Posterior cingulate gyrus (tissue), 11 donors: ENCODE results near the gene ZBTB16.

Experiments used
- DNase-seq, 10 donors: peaks; one replicate each; pipeline versions ENCODE4 v3.0.0 to v3.0.0-alpha.2; 2020 to 2021; ENCODE audit warnings: mixed read lengths in 3 of 10
- intact Hi-C: fragments of 100-400 bp; cut with DNase I; formaldehyde crosslinking; loops from one replicate; pipeline ENCODE4 v1.15.1; 2023

ZBTB16 gene, protein sequence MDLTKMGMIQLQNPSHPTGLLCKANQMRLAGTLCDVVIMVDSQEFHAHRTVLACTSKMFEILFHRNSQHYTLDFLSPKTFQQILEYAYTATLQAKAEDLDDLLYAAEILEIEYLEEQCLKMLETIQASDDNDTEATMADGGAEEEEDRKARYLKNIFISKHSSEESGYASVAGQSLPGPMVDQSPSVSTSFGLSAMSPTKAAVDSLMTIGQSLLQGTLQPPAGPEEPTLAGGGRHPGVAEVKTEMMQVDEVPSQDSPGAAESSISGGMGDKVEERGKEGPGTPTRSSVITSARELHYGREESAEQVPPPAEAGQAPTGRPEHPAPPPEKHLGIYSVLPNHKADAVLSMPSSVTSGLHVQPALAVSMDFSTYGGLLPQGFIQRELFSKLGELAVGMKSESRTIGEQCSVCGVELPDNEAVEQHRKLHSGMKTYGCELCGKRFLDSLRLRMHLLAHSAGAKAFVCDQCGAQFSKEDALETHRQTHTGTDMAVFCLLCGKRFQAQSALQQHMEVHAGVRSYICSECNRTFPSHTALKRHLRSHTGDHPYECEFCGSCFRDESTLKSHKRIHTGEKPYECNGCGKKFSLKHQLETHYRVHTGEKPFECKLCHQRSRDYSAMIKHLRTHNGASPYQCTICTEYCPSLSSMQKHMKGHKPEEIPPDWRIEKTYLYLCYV

DNA sequence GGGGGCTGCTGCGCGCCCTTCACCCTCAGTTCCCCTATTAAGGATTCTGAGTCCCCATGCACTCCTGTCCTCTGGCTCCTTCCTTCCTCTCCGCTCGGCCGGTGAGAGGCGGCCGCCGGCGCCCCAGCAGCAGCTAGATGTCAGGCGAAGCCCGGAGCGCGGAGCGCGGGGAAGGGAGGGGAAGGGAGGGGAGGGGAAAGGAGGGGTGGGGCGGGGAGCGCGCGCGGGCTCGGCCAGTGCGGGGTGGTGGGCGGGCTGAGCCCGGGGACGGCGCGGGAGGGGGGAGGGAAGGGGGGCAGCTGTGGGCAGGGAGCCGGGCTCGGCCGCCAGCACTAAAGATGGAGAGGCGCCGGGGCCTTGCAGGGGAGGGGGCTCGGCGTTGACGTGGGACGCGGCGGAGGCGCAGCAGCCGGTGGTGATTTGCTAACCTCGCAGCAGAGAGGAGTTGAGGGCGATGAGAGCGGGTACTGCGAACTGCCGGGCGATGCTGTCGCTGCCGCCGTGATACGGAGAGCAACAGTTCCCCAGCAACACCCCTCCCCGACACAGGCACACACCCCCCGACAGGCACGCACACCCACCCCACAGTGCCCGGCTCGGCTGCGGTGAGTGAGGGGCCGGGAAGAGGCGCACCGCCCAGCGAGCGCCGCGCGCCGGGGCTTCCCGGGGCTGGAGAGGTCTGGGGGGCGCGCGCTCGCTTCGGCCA is at the start of gene ZBTB16:
TSS of gene ZBTB16 (plus strand) at position 434 of the 706 bp plus-strand sequence. CDS start 3,590 bp downstream, outside the sequence.
- peak; percentile 81 to 99 (median 92) for DNase-seq
- intact Hi-C loops: loop anchor here (1.0 to 2.0 kb wide), 5 partner anchors 23 to 202 kb away; partner anchors contain the start of gene USP28

DNA sequence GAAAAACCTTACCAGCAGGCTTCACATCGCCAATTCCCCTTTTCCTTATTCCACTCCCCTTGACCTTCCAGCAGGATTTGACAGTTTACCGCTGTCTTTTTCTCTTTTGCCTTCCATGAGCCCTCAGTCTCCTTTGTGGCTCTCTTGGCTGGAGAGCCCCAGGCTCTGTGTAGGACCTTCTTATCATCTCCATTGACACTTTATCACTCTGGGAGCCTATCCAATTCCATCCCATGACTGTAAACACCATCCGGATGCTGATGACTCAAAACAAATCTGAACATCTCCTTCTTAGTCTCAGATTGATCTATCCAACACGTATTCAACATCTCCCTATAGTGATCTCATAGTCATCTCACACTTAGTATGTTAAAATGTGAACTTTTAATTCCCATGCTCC is 48.6 kb upstream of the ZBTB16 start:
- DNase-seq: no peak
- intact Hi-C loops: no loop called here

DNA sequence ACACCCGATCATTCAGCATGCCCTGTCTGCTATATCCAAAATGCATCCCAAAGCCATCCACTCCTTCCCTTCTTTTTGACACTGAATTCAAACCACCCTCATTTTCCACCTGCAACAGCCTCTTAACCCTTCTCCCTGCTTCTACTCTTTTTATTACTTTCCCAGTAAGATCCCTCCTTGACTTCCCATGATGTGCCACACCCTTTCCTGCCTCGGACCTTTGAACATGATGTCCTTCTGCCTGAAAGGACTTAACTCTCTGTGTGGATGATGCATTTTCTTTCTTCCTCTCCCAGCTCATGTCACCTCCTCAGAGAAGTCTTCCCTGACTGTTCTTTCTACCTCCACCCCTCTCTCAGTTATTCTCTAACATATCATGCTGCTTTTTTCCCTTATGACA is 48.1 kb upstream of the ZBTB16 start:
- intact Hi-C loops: no loop called here
- DNase-seq: no peak

DNA sequence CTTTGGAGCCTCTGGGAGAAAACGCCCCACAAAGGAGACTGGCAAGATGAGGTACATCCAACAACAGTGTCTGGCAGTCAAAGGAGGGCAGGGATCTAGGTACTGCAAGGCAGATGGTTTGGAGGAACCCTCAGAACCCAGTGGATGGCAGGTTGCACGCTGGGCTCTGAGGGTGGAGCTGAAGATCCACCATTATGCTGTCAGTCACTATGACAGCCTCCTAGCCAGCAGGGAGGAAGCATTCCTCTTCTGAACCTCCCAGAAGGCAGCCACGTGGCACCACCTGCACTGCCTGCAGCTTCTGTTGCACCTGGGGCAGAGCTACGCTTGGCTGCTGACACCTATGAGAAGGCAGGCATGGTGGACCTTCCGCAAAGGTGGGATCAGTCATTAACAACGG is 44.4 kb upstream of the ZBTB16 start:
- intact Hi-C loops: no loop called here
- no peak for DNase-seq

DNA sequence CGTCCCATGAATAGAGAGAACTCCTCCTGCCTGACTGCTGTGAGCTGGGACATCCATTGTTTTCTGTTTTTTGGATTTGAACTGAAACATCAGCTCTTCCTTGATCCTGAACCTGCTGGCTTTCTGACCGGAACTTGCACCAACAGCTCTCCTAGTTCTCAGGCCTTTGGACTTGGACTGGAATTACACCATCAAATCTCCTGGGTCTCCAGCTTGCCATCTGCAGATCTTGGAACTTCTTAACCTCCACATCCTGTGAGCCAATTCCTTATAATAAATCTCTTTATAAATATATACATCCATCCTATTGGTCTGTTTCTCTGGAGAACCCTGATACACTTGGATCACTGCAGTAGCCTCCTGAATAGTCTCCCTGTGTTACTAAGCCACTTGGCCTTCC is 42.5 kb upstream of the ZBTB16 start:
- intact Hi-C loops: no loop called here
- DNase-seq: no peak

DNA sequence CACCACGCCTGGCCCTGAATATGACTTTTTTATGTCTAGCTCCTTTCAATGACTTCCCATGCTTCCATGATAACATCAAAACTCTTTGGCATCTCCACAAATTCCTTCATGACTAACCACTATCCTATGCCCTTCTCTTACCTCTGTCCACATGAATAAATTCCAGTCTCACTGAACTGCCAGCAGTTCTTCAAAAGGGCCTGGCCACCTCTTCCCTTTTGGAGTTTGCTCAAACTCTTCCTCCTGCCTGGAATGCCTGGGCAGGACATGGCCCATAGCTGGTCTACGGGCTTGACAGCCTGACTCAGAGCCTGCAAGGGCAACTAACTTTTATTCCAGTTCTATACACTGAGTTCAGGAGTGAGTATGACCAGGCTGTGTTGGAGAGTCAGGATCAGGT is 41.8 kb upstream of the ZBTB16 start:
- intact Hi-C loops: no loop called here
- DNase-seq: no peak

DNA sequence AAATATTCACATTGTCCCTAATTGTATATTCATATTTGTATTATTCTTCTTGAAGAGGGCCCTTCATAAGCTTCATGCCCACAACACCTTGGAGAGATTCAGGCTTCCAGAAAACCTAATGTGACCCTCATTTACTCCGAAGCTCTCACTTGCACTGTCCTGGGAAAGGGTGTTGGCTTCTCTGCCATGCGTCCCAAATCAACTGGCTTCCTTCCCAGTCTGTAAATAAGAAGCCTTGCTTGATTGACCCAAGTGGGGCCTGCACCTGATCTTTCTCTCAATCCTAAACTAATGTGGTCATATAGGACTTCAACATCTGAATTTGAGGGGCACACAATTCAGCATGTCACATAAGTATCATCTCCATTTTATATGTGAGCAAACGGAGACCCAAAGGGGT is 40.5 kb upstream of the ZBTB16 start:
- no peak for DNase-seq

DNA sequence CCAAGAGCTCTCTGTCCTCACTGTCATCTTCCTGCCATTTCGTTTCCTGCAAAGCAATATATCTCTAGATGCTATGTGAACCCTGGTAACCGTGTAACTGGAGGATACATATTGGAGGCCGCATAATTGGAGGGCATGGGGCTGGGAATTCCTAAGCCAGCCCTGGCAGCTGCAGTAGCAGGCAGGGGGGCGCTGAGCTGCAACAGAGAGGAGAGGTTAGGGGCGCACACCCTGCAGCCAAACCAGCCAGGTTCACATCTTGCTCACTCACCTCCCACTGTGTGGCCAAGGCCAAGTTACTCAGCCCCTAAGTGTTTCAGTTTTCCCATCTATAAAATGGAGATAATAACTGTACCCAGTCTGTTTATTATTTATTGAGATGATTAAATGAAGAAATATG is 39.9 kb upstream of the ZBTB16 start:
- intact Hi-C loops: no loop called here
- DNase-seq: no peak

More for the DNA sequence above, 40.5 kb upstream of the ZBTB16 start:
- intact Hi-C loops: no loop called here

DNA sequence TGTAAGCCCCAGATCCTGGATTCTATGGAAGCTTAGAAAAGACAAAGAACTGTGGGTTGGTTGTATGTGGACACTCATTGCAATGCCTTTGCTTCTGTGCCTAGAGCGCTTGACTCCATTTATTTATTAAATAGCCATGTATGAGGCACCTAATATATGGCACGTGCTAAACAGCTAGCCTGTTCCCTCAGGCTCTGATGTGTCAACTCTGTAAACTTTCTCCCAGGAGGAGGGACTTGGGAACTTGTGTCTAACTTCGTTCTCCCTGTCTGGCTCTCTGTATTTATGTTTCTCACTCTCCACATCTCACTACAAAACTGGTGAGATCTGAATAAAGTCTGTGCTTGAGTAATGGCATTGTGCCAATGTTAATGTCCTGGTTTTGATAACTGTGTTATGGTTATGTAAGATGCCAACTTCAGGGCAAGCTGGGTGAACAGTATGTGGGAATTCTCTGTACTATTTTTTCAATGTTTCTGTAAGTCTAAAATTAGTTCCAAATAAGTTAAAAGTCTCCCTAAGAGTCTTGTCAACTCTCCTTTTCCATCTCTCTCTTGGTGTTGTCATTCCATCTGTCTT is 34.1 kb upstream of the ZBTB16 start:
- no peak for DNase-seq
- intact Hi-C loops: no loop called here

DNA sequence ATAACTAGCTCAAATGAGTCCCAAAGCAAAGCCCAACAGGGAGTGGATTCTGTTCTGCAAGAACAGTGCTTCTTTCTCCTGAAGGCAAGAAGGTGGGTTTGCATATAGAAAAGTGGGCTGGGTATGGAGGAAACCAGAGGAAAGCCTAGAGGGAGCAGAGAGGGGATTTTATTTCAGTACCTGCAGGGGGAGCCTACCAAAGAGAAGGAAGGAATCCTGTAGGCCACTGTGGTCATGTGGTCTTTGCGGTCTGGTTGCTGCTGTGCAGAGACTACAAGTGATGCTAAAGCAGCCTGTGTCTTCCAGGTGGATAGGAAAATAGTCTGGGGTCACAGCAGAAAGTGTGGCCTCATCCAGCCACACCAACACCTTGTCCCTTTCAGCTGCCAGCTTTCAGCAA is 33.2 kb upstream of the ZBTB16 start:
- intact Hi-C loops: no loop called here
- DNase-seq: no peak

DNA sequence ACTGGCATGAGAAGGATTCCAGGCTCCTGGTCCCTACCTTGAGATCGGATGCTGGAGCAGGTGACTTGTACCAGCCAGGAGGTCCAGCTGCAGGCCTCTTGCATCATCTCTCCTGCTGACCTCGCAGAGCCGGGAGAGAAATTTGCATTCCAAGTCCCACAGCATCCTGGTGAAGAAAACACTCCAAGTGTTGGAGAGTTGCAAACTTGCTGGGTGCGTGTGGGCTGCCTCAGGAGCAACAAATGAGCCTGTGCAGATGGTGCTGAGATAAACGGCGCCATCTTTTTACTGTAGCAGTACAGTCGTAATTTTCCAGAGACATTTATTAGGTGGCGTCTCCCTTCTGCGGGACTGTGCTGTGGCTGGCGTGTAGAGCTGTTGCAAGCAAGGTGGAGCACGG is 32.1 kb upstream of the ZBTB16 start:
- intact Hi-C loops: no loop called here
- DNase-seq: peak in 4 of 10 donors; percentile 17 to 49 (median 22)

DNA sequence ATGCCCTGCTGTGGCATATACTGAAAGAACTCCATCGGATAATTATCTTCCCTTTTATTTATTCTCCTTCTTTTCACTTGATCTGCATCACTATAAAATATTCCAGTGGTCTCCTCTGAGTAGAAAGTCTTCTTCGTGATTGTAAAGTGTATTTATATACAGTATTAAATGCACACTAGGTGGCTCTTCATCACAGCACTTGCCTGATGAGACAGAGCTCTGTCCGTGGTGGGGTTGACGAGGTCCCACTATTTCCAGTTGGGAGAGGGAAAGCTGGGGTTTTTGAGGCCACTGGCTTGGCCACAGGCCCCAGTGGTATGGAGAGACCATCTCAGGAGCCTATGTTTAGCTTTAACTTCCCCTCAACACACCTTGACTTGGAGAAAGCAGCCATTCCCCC is 31.6 kb upstream of the ZBTB16 start:
- intact Hi-C loops: no loop called here
- DNase-seq: no peak

DNA sequence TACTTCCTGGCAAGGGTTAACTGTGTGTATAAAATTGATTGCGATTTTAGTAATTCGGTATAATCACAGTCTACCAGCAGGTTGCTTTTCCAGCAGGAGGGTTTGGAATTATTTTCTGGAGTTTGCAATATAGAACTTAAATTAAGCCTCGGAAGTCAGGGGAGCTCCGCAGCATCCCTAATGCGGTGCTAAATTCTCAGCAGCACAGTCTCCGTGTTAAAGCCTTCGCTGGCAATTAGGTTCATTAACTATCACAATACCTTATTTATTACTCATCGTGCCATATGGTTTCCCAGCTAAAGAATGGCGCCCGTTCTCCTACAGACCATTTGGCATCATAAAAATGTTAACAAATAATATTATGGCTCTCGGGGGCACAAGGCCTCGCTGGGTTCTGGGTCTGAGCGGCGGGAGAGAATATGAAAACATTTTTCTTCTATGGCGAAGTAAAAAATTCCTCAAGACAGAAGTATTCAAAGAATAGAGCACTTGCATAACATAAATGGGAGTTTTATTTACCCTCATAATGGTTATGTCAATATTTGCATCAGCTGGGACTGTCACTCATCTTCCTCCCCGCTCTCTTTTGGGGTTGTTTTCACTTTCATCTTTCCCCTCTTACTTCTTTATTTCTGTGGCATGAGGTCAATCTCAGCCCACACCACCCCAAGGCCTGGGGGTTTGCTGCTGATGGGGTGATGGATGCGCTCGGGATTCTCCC is 28.1 kb upstream of the ZBTB16 start:
- intact Hi-C loops: no loop called here
- no peak for DNase-seq

DNA sequence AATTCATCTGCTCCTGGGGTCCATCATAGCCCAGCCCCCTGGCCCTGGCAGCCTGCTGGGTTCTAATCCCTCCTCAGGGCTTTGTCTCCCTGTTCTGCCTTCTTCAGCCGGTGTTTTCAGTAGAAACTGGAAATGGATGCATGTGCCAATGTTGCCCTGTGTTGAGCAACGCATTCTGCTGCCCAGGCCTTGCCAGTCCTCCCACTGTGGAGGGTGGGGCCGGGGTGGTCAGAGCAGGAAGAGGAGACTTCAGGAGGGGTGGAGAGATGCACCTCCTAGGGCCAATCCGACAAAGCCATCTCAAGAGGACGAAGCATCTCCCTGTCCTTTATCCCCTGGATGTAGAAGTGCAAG is 27.6 kb upstream of the ZBTB16 start:
- intact Hi-C loops: no loop called here

DNA sequence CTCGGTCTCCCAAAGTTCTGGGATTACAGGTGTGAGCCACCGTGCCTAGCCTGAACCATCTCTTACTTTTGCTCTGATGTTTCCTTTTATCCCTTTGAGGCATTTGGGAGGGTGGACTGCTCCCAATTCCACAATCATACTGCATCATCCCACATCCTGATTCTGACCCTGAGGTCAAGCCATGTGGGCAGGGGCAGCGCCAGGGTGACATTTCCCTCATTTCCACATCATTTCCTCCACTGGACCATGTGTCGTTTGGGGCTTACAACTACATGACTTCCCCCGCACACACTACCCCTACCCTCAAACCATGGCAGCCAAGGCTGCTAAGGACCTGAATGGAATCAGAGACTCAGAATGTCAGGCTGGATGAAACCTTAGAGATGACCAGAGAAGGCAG is 26.4 kb upstream of the ZBTB16 start:
- no peak for DNase-seq
- intact Hi-C loops: no loop called here

More for the DNA sequence above, 27.6 kb upstream of the ZBTB16 start:
- no peak for DNase-seq

DNA sequence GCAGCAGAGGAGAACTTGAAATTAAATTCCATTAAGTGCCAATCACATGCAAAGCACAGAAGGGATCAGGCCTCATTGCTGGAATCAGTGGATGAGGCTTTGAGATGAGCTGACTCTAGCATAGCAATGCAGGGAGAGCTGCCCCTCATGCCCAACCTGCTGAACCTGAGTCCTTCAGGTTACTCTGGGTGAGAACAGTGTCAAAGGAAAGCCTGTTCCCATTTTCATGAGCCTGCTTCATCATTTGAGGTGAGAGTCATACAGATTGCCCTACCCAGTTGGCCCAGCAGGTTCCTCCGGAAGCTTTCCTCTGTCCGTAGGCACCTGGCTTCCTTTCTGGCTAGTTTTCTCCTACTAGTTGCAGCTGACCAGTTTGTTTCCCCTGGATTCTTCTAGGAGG is 25.9 kb upstream of the ZBTB16 start:
- intact Hi-C loops: no loop called here
- no peak for DNase-seq

DNA sequence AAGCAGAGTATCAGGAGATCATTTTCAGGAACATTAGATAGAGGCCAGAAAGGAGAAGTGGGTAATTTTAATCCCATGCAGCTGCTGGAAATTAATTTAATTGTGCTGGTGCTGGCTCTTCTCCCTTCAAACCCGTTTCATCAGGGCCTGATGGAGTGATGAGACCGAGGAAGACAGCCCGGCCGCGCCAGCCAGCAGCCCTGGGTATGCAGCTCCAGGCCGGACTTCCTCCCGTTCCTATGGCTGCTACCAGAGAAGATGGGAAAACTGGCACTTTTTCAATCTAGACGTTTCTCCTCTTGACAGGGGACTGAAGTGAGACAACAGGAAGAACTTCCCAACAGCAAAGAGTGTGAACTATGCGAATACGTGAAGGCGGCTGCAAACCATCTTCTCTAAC is 24.6 kb upstream of the ZBTB16 start:
- intact Hi-C loops: loop anchor here (5.0 kb wide), 1 partner anchor 138 kb away; no protein-coding TSS in a partner anchor
- no peak for DNase-seq

DNA sequence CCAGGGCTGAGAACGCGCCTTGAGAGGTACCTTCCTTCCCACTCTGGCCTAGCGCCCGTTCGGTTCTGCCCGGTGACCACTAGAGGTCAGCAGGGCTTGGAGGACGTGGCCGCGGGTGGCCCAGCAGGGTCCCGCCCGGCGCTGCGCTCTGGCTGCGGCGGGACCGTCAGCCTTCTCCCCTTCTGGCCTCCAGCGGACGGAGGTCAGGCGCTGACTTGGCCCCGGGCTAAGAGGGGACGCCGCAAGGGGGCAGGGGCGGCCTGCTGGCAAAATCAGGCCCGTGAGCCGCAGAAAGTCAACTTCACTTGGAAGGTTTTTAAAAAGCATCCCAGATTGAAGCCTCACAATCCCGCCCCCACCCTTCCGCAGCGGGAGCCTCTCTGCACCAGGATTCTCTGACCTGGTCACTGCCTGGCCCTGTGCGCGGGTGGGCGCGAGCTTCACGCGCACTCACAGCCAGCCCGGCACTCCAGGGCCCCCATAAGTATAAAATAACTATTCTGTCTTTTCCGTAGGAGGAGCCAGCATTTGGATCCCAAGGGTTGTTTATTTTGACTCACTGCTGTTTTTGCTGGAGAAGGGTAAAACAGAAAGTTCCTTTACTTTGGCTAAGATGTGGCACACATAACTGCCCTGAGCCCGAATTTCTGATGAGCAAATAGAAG is 23.2 kb upstream of the ZBTB16 start:
- intact Hi-C loops: loop anchor here (1.0 to 5.0 kb wide), 3 partner anchors 23 to 225 kb away; partner anchors contain the start of gene ZBTB16

DNA sequence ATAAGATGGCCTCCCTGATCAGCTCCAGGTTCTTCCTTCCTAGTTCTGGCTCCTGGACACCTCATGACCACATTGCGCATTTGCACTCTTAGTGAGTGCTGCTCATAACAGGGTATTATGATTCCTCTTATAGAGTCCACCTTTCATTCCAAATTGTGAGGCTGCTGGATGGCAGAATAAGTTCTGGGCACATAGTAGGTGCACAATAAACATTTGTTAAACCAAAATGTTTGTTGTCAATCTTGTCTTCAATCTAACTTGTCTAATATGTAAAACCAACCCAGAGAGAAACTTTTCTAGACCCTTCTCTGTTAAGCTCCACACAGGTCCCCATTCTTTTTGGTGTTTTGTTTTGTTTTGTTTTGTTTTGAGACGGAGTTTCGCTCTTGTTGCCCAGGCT is 22.6 kb upstream of the ZBTB16 start:
- intact Hi-C loops: loop anchor here (1.0 to 5.0 kb wide), 3 partner anchors 22 to 224 kb away; partner anchors contain the start of gene ZBTB16
- no peak for DNase-seq

More for the DNA sequence above, 23.2 kb upstream of the ZBTB16 start:
- DNase-seq: peak; percentile 55 to 96 (median 75)
